Kidney (tissue), 14 donors: ENCODE measurements around the gene DNAH6. TPM values are rescaled to one million over a fixed set of nuclear protein-coding genes. Genes with fewer than 3 reads are reported as not detected.

Experiments
- DNase-seq, 5 donors: peaks; one replicate each; pipeline ENCODE4 v3.0.0-alpha.2; 2013 to 2020
- FAIRE-seq: peaks from 2 replicates; lab custom pipeline; 2012; peaks lifted over from hg19 to GRCh38; lab: Jason Lieb, UNC
- H3K27ac ChIP-seq, 2 donors: one replicate each; pipeline ENCODE4 v1.7.0; 2013; ENCODE audit warnings: low read depth in 2 of 2, low read length in 2 of 2, inconsistent platforms in 1 of 2
- H3K27me3 ChIP-seq: one replicate; pipeline ENCODE4 v1.7.1; 2013; ENCODE audit warnings: low read length, inconsistent platforms; ENCODE audit not compliant: control insufficient read depth, insufficient read depth
- H3K36me3 ChIP-seq, 3 donors: one replicate each; pipeline versions ENCODE4 v1.7.0 to v1.7.1; 2013; ENCODE audit warnings: low read length in 3 of 3, control low read depth in 1 of 3, inconsistent platforms in 1 of 3; ENCODE audit not compliant: insufficient read depth in 3 of 3, control insufficient read depth in 2 of 3
- H3K4me1 ChIP-seq, 3 donors: one replicate each; pipeline versions ENCODE4 v1.7.0 to v1.7.1; 2013; ENCODE audit warnings: low read length in 3 of 3, inconsistent platforms in 1 of 3, low read depth in 1 of 3; ENCODE audit not compliant: control insufficient read depth in 2 of 3, insufficient read depth in 2 of 3
- H3K4me3 ChIP-seq, 3 donors: one replicate each; pipeline versions ENCODE4 v1.7.0 to v1.8.1; 2013; ENCODE audit warnings: low read length in 3 of 3, control low read depth in 1 of 3, inconsistent platforms in 1 of 3
- H3K9ac ChIP-seq, 3 donors: one replicate each; pipeline versions ENCODE4 v1.7.0 to v1.7.1; 2013; ENCODE audit warnings: low read length in 3 of 3, control low read depth in 1 of 3, inconsistent platforms in 1 of 3
- H3K9me3 ChIP-seq, 3 donors: one replicate each; pipeline versions ENCODE4 v1.7.0 to v1.7.1; 2013; ENCODE audit warnings: low read length in 3 of 3, control low read depth in 1 of 3, inconsistent platforms in 1 of 3; ENCODE audit not compliant: control insufficient read depth in 2 of 3, insufficient read depth in 1 of 3
- intact Hi-C: fragments of 100-400 bp; cut with DNase I; formaldehyde crosslinking; loops from one replicate; pipeline ENCODE4 v1.11.1; 2022
- polyA plus RNA-seq: library from polyadenylated mRNA; stranded (reverse); fragments of 350-450 nt; fragmentation: Illumina TruSeq; extraction: RNeasy Lipid Tissue Mini Kit (QIAGEN cat#74804); gene quantifications from one replicate; pipeline ENCODE4 v1.2.3, GENCODE V29; 2014; ENCODE audit warnings: low read depth, low replicate concordance; ENCODE audit not compliant: insufficient read depth
- total RNA-seq: library from RNA; stranded (reverse); fragmentation: NEBNext Ultra II Directional; extraction: Animal tissue kit (Norgen Biotek cat#: 25700); gene quantifications from one replicate; pipeline ENCODE4 v1.2.1, GENCODE V29; 2021
- TF ChIP-seq, protein P1 (sequence below): IDR thresholded peaks from 3 replicates; pipeline ENCODE4 v1.5.1; 2012; ENCODE audit warnings: mild to moderate bottlenecking, moderate library complexity, borderline replicate concordance; ENCODE audit not compliant: insufficient read depth; ENCODE audit errors: extremely low read depth
- donor health status: control.
- donor health status: control.
- donor health status: control.
- donor health status: control.
- donor health status: control.
- donor health status: DM: yes; HTN: yes; CAD: no.
- donor health status: Normal renal cell carcinoma (clear cell type).

Gene DNAH6
- total and polyA plus RNA-seq, 2 donors from 2014 or later = 0.34 to 4.6 TPM

- FAIRE-seq (no peak), DNase-seq (no peak)
- TF ChIP-seq, protein P1, sequence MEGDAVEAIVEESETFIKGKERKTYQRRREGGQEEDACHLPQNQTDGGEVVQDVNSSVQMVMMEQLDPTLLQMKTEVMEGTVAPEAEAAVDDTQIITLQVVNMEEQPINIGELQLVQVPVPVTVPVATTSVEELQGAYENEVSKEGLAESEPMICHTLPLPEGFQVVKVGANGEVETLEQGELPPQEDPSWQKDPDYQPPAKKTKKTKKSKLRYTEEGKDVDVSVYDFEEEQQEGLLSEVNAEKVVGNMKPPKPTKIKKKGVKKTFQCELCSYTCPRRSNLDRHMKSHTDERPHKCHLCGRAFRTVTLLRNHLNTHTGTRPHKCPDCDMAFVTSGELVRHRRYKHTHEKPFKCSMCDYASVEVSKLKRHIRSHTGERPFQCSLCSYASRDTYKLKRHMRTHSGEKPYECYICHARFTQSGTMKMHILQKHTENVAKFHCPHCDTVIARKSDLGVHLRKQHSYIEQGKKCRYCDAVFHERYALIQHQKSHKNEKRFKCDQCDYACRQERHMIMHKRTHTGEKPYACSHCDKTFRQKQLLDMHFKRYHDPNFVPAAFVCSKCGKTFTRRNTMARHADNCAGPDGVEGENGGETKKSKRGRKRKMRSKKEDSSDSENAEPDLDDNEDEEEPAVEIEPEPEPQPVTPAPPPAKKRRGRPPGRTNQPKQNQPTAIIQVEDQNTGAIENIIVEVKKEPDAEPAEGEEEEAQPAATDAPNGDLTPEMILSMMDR = no peak
- Histone ChIP-seq H3K36me3 (no peaks in the 10 kb centered on the region), H3K4me1 (no peaks in the 10 kb centered on the region), H3K4me3 (no peak overlapping the region), H3K27me3 (no peaks in the 10 kb centered on the region), H3K9ac (no peak overlapping the region), H3K9me3 (peaks cover 0 to 6% (median 0%) of the 10 kb centered on the region in 3 donors), H3K27ac (no peak overlapping the region)
- intact Hi-C loops = no loop called here
These were observed 96.8 kb downstream of the DNAH6 start for GRCh38 chr2:84613082-84613481.

DNA sequence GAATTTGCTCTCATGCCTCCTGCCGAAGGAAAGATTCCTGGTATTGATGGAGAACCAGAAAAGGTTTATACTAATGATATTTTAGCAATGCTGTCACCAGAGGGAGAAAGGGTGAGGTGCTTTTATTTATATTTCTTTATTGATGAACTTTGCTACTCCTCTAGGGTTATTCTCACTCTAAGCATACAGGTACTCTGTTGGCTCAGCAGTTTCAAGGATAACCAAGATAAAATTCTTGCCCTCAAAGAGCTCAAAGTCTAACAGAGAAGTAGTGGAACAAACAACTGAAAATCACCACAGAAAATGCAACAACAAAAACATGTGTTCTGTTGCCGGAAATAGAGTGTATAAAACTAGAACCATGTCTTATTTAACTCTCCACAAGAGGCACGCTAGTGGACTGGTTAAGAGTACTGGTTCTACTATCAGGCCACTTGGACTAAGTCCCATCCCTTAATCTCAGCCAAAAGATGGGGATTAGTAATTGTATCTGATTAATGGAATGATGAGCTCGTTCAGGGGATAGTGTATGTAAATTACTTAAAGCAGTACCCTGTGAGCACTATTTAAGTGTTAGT, 103.6 kb downstream of the DNAH6 start:
- Histone ChIP-seq H3K27me3 (no peaks in the 10 kb centered on the region), H3K9me3 (no peaks in the 10 kb centered on the region), H3K4me1 (no peaks in the 10 kb centered on the region), H3K9ac (no peak overlapping the region), H3K36me3 (no peaks in the 10 kb centered on the region), H3K4me3 (no peak overlapping the region), H3K27ac (no peak overlapping the region)
- intact Hi-C loops = no loop called here
- DNase-seq = no peak
- no peak for FAIRE-seq
- TF ChIP-seq, protein P1 = no peak

DNA sequence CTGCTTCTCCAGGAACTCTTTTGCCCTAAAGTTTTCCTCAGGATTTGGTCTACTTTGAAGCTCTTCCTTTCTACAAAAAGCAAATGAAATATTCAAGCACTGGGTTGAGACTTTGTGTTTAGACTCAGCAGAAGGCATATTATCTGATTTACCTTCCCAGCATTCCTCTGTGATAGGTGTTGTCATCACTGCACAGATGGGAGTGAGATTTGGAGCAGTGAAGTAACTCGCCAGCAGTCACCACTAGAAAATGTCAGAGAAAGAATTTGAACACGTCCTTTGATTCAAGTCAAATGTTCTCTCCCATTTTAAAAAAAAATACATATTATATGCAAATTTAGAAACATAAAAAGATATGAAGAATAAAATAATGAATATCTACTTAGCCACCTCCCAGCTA, 112.2 kb downstream of the DNAH6 start:
- TF ChIP-seq, protein P1 = no peak
- no peak for DNase-seq
- H3K9me3 ChIP-seq = no peaks in the 10 kb centered on the region
- intact Hi-C loops = no loop called here
- no peak for FAIRE-seq
- H3K36me3 ChIP-seq = no peaks in the 10 kb centered on the region
- no peaks in the 10 kb centered on the region for H3K27me3 ChIP-seq
- no peak overlapping the region for H3K9ac ChIP-seq
- H3K4me1 ChIP-seq = no peaks in the 10 kb centered on the region
- no peak overlapping the region for H3K4me3 ChIP-seq
- no peak overlapping the region for H3K27ac ChIP-seq

GRCh38 chr2:84629550-84629949, 113.3 kb downstream of the DNAH6 start:
- FAIRE-seq = no peak
- TF ChIP-seq, protein P1 = no peak
- H3K27ac ChIP-seq = no peak overlapping the region

More at GRCh38 chr2:84629550-84629949, 113.3 kb downstream of the DNAH6 start:
- Histone ChIP-seq H3K27me3 (no peaks in the 10 kb centered on the region), H3K4me3 (no peak overlapping the region), H3K36me3 (no peaks in the 10 kb centered on the region), H3K9ac (no peak overlapping the region), H3K4me1 (no peaks in the 10 kb centered on the region), H3K9me3 (no peaks in the 10 kb centered on the region)
- intact Hi-C loops = no loop called here
- DNase-seq = no peak
